Omental fat pad (tissue), 4 donors: ENCODE results near the gene CA12. TPM values are rescaled to one million over a fixed set of nuclear protein-coding genes. Genes with fewer than 3 reads are reported as not detected.

Source experiments
- ATAC-seq: fragments of 150-250 bp; one replicate; pipeline ENCODE4 v1.9.1; 2016; ENCODE audit warnings: mild to moderate bottlenecking, moderate library complexity; ENCODE audit not compliant: low FRiP score
- DNase-seq: peaks from one replicate; pipeline ENCODE4 v3.0.0-alpha.2; 2019; ENCODE audit warnings: low spot score
- total RNA-seq, 4 donors: library from RNA; depleted of rRNA; stranded (reverse); fragments of >200 nt; gene quantifications; one replicate each; pipeline ENCODE4 v1.1.0, GENCODE V29; 2016
- TF ChIP-seq, protein P1 (sequence below), 3 donors: fragments of 450-650 bp; IDR thresholded peaks; one replicate each; pipeline ENCODE4 v1.5.1; 2016 to 2017; ENCODE audit warnings: antibody characterized with exemption in 3 of 3, mild to moderate bottlenecking in 3 of 3, moderate library complexity in 2 of 3

Gene CA12
- total RNA-seq, 4 donors from 2014 or later, result 0.75 to 27.1 (median 10.2) TPM

DNA sequence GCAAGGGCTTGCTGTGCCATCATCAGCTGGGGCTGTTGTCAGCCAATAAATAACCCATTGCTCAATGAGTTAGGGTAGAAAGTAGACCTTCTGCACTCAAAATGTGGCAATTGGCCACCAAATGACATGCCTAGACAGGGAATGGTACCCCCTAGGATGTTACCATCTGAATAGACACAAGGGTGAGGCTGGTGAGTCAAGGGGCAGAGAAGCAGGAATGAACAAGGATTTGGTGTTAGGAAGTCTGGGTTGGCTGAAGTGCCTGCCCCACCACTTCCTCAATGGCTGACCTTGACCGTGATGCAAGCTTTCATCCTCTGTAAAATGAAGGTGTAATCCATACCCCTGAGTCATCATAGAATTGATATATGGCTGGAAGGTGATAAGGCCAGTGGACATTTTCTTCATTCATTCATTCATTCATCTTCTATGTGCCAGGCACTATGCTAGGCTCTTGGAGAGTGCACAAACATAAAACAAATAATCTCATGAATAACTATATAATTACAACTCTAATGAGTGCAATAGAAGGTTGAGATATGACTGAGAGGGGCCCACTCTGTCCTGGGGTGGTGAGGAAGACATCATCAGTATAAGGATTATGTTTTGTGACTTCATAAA is 4.4 kb upstream of the CA12 start:
- no peak for DNase-seq
- TF ChIP-seq, protein P1, sequence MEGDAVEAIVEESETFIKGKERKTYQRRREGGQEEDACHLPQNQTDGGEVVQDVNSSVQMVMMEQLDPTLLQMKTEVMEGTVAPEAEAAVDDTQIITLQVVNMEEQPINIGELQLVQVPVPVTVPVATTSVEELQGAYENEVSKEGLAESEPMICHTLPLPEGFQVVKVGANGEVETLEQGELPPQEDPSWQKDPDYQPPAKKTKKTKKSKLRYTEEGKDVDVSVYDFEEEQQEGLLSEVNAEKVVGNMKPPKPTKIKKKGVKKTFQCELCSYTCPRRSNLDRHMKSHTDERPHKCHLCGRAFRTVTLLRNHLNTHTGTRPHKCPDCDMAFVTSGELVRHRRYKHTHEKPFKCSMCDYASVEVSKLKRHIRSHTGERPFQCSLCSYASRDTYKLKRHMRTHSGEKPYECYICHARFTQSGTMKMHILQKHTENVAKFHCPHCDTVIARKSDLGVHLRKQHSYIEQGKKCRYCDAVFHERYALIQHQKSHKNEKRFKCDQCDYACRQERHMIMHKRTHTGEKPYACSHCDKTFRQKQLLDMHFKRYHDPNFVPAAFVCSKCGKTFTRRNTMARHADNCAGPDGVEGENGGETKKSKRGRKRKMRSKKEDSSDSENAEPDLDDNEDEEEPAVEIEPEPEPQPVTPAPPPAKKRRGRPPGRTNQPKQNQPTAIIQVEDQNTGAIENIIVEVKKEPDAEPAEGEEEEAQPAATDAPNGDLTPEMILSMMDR (IDR thresholded peaks at IDR 0.05), result no peak
- no peak for ATAC-seq

DNA sequence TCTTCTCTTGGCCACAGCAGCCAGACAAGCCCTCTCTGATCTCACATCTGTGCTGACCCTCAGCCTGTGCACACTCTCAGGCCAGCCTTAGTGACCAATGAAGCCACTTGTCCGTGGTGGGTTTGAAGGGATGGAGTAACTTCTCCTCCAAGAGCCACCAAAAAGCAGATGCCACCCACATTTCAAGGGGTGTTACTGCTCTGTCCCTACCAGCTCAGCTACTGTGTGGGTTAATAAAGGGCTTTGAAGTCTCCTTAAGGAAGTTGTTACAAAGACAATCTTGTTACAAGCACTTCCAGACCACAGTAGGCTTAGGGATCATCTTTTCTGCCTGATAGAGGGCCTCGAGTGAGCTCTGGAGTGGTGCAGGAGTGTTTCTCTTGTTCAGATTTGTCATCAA is 3.3 kb upstream of the CA12 start:
- TF ChIP-seq, protein P1 (IDR thresholded peaks at IDR 0.05), result no peak
- ATAC-seq (no peak), DNase-seq (no peak)

DNA sequence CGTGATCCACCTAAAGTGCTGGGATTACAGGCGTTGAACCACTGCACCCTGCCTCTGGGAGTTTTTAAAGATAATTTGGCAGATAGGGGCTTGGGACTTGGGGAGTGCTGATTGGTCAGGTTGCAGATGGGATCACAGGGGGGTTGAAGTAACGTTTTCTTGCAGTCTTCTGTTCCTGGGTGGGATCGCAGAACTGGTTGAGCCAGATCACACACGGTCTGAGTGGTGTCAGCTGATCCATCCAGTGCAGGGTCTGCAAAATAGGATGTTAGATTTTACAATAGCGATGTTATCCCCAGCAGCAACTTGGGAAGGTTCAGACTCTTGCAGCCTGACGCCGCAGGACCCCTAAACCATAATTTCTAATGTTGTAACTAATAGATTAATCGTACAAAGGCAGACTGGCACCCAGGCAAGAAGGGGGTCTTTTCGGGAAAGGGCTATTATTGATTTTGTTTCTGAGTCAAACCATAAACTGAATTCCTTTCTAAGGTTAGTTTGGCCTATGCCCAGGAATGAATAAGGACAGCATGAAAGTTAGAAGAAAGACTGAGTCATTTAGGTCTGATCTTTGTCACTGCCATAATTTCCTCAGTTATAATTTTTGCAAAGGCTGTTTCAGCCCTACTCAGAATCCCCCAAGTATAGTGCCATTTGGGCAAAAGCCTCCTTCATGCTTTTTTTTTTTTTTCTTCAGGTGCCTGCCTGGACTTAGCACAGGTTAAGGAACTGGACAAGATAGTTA is 1.5 kb upstream of the CA12 start:
- ATAC-seq (no peak), DNase-seq (no peak)
- TF ChIP-seq, protein P1 (IDR thresholded peaks at IDR 0.05), result no peak

DNA sequence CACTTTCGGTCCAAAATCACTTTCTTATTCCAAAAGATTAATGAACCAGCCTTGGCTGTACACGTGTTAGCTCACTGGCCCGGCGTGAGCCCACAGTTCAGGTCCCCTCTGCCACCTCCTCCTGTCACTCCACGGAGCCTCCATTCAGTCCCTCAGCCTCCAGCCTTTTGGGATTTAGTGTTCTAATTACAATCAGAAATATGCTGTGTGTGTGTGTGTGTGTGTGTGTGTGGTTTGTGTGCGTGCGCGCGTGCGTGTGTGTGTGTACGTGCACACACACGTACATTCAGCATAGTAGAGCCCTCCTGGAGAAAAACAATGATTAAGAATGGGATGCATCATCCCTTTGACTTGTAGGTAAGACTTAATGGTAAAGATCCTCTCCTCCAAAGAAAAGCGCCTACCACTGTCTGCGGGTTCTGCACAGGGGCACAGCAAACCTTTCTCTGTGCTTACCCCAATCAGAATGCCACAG is 801 bp downstream of the CA12 start:
- peak; percentile 12 for ATAC-seq
- no peak for DNase-seq
- TF ChIP-seq, protein P1 (IDR thresholded peaks at IDR 0.05), result no peak

DNA sequence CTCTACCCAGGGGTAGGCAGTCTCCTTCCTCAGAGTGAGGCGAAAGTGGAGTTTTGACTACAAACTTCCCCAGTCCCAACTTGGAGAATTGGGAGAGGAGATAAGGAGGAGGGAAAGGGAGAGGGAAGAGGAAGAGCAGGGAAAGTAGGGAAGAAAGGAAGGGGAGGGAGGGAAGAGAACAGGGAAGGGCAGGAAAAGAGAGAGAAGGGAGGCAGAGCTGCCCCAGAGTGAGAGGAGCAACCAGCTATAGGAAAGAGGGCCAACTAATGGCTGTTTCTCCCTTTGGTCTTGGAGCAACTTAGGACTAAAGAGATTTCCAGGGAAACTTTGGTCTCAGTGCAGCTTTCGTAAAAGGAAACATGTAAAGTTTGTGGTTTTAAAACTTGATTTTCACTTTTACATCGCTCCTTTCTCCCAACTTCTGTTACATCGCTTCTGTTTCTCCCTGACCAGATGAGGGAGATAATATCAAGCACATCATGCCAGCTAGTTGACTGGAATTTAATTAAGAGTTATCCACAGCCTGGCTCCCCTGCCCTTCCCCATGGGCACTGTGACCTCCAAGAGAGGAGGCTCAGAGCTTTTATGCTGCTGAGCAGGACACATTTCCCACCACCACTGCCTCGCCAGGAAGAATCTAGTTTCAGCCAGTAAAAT is 1.4 kb downstream of the CA12 start:
- DNase-seq (no peak), ATAC-seq (no peak)
- TF ChIP-seq, protein P1 (IDR thresholded peaks at IDR 0.05), result no peak

DNA sequence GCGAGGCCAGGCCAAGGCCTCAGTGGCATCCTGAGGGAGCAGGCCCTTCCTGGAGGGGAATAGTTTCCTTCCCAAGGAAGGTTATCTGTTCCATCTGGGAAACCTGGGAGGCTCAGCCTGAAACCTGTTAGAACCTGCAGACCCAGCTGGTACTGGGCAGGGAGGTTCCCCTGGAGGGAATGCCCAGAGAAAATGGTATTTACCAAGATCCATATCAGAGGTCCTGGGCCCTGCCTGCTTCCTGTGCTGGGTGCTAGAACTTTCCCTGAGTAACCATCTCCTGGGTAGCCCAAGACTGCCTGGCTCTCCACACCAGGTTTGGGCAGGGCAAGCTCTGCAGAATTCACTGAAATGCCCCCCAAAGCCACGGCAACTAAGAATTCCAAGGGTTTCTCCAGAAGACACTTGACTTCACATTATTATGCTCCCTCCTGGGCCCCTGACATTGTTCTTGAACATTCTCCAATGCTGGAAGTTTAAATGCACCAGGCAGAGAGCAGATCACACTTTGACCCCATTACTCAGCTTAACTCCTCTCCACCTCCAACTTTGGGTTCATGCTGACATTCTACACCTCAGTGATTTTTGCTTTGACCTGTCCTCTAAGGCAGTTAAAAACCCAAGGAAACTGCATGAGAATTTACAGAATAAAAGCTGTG is 2.0 kb downstream of the CA12 start:
- TF ChIP-seq, protein P1 (IDR thresholded peaks at IDR 0.05), result no peak
- DNase-seq, result no peak
- no peak for ATAC-seq
